HG02938 (cell line): ENCODE measurements around the gene UGT1A1.

Source experiments
- ATAC-seq: cut with Tn5 transposase; IDR thresholded peaks from one replicate; pipeline ENCODE4 v1.9.1; 2021; ENCODE audit warnings: mild to moderate bottlenecking, moderate library complexity; ENCODE audit not compliant: unreplicated experiment

UGT1A1 gene

DNA sequence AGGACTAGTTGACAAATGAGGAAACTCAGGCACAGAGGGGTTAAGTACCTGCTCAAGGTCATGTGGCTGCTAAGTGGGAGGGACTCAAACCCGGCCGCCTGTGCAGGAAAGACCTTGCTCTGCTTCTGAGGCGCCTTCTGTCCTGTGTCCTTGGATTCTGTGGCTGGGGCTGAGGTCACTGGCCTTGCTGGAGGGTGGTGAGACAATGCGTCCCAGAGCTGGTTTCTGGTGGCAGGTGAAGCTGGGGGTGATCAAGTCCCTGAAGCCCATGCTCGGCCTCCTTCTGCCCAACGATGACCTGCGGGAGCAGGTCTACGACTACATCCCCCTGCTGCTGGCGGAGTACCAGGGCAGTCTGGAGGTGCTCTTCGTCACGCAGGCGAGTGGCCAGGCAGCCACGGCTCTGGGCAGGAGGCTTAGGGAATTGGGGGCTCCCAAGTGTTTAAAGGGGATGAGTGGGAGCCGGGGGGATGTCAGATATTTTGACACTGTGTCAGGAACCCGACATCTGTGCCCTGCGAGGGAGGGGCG is 34.1 kb downstream of the UGT1A1 start:
- no peak for ATAC-seq

DNA sequence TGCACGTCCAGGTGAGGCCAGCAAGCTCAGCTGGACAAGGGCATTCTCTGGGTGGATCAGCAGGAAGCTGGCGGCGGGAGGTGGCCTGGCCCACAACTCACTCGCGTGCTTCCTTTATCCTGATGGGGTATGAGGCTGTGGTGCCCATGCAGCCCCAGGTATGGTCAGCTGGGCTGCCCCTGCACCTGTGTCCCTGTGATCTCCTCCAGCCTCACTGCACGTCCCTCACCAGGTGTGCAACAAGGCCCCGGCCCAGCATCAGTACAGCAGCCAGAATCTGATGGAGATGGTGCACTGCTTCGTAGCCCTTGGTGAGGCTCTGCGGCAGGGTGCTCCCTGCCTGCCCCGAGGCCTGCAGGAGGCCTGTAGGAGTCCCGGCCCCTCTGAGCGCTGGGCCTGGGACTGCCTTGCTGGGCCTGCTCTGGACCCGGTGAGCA is 35.7 kb downstream of the UGT1A1 start:
- ATAC-seq: no peak

DNA sequence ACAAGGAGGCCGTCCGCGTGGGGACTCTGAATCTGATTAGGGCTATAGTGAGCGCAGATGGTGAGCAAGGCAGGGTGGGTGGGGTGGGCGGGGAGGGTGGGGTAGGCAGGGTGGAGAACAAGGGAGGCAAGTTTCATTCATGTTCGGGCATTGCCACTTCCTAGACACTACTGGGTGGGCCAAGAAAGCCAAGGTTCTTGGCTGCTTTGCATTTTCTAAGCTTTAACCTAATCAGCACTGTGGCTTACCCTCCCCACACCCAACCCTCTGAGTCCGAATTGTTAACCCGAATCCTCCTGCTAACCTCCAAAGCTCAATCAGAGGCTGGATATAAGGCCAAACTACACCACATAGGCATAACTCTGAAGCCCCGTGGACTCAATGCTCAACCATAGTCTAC is 36.2 kb downstream of the UGT1A1 start:
- no peak for ATAC-seq

DNA sequence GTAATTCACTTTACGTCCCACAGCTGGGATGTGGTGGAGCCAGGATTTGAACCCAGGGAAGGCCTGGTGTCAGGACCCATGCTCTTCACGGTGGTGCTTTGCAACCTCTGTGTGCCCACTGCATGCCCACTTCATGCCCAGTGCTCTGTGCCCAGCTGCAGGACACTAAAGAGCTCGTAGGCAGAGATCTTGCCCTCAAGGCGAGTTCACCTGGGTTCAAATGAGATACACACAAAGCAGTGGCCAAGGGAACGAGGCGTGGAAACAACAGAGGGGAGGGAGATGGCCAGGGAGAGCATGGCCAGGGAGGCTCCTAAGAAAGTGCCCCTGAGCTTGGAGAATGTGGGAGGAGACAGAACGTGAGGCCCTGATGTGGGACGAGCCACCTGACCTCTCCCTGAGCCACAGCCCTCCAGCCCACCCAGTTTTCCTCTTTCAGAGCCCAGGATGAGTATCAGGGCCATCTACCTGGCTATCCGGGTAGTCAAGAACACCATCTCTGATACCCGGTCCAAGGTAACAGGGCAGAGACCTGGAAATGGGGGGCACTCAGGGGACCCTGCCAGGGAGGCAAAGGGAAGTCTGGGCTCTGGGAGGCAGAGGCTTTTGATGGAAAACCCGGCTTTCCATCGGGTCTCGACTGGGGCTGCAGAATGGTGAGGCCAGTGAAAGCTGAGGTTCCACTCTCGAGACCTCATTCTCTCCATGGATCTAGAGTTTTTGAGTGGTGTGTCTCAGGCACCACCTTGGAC is 38.4 kb downstream of the UGT1A1 start:
- no peak for ATAC-seq

DNA sequence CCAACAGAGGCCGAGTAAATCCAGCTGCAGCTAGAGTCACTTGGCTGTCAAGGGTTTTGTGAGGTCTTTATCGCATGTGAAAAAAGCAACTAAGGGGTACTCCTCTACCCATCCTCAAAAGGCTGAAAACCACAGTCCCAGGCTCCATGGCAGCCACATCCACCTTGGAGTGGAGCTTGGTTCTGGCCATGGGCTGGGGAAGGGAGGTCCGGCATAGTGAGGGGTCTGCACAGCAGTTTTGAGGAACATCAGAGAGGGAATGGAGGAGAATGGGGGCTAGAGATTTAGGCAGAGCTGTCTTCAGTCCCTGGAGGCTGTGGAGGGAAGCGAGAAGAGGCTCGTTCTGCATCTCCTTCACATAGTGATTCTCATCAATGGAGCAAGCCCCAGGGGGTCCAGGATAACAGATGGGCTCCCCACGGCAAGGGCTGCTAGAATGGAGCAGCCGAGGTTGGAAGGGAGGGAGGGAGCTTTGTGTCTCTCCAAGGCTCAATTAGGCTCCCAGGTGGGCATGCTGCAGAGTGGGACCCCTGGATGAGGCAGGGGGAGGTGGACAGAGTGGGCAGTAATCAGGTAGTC is 39.1 kb downstream of the UGT1A1 start:
- ATAC-seq: no peak

- ATAC-seq: no peak
These were observed 39.6 kb downstream of the UGT1A1 start for GRCh38 chr2:233799716-233800115.

DNA sequence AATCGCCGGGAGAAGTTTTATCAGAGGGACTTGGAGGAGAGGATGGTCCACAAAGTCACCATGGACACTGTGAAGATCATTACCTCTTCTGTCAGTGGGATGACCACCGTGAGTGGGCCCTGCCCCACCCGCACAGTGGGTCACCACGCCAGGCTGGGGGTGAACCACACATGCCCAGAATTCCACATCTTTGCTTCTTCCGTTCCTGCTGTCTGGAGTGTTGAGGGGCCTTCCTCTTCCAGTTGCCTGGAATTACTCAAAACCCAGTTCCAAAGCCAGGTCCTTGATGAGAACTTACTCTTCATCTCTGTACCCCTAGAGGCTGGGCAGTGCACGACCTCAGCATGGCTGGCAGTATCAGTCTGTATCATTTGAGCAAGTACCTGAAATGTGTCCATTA is 40.1 kb downstream of the UGT1A1 start:
- no peak for ATAC-seq

GRCh38 chr2:233801357-233802131 is 41.5 kb downstream of the UGT1A1 start:
- ATAC-seq: no peak

DNA sequence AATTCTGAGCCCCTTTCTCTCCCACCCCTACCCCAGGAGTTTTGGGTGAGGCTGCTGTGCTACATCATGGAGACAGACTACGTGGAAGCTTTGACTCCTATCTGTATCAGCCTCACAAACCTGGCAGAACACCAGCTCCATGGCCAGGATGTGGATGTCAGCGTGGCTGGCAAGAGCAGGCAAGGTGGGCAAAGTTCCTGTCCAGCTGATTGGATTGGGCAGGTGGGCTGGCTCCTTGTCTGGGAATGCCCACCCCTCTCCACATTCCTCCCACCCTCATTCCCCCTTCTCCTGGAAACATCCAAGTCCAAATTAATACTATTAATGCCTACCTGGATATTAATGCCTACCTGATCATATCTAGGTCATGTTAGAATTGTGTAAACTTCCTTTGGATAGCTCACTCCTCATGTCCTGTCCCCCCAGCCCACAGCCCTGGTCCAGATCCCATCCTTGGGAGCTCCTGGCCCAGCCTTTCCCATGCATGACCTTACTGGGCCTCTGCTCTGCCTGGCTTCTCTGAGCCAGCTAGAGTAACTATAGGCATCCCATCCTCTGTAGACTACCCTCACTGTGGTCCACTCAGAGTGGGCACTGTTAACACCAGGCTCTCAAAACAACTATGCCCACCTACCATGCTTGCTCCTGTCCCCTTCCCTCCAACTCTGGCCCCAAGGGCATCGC is 42.2 kb downstream of the UGT1A1 start:
- ATAC-seq: no peak

- no peak for ATAC-seq
These were observed 43.3 kb downstream of the UGT1A1 start for GRCh38 chr2:233803292-233803911.

- no peak for ATAC-seq
These were observed 43.9 kb downstream of the UGT1A1 start for GRCh38 chr2:233803994-233804393.

DNA sequence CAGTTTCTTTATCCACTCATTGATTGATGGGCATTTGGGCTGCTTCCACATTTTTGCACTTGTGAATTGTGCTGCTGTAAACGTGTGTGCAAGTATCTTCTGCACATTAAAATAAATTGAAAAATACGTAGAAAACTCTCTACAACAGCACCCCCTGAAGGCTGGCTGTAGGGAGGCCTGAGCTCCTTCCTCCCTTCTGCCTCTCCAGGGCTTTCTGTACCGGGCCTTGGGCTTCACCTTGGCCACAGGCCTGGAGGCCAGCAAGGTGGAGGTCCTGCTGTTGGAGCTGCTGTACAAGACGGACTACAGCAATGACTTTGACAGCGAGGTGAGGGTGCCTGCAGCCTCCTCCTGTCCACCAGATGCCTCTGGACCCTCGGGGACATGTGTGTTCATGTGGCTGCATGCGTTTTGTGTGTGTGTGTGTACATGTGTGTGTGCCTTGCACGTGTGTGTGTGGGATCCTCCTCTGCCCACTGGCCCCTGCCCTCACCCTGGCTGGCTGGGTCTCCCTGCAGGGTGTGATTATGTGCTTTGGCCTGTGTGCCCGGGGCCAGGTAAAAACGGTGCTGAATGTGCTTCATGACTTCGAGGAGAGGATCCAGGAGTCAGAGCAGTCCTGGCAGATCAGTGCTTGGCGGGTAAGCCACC is 47.3 kb downstream of the UGT1A1 start:
- ATAC-seq: no peak

DNA sequence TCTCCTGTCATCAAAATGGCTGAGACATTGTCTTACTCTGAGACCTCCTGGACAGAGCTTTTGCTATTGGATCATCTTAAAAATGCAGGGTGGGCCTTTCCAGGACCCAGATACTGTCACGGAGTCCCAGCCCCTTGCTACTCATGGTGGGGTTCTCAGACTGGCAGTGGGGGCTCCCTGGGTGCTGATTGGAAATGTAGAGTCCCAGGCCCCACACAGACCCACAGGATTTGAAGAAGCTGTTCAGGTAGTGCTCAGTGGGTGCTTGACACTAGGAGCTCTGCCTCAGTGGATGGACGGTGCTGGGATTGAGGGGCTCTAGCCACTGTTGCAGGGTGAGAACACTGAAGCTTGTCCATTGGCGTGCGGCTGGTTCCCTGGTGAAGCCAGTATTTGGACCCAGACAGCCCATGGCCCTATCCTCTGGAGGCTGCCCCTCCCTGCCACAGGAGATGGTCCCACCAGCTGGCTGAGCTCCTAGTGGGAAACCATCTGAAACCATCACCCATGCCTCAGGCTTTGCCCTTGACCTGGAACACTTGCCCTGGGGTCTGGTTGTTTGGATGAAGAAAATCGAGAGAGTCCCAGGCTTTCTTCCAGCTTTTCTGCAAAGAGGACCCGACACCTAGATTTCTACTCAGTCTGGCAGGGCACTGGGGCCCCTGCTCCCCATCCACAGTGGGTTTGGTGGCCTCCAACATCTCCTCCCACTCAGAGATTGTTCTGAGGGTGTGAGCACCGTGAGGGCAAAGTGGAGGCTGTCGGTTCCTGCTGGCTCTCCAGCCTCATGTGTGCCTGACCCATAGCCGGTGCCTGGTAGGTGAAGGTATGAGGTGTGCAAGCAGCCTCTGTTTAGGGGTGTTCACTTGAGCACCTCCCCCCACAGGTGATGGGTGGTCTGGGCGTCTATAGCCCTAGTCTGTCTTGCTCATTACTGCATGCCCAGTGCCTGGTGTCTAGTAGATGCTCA is 48.2 kb downstream of the UGT1A1 start:
- ATAC-seq: no peak

GRCh38 chr2:233810385-233810784 is 50.3 kb downstream of the UGT1A1 start:
- no peak for ATAC-seq

GRCh38 chr2:233811087-233811486 is 51.0 kb downstream of the UGT1A1 start:
- ATAC-seq: no peak

DNA sequence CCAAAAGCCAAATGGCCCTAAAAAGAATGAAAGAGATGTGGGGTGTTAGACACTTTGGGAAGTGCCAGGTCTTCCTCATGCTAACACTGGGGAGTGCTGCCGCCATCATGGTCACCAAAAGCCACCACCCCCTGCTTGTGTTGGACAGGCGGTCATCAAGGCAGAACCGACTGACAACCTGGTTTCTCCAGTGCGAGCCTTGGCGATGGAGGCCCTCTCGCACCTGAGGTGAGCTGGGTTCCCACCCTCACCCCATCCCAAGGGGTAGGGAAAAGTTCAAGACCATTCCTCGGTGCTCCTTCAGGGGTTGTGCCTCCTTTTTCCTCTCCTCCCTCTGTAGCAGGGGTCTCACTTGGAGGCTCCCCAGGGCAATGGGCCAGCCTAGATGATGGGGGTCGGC is 51.7 kb downstream of the UGT1A1 start:
- no peak for ATAC-seq

- ATAC-seq: no peak
These were observed 53.4 kb downstream of the UGT1A1 start for GRCh38 chr2:233813236-233814055.
